Right ventricle myocardium inferior (tissue), 1 donor: Measurements from ENCODE around the gene ASCL2. TPM values are rescaled to one million over a fixed set of nuclear protein-coding genes. Genes with fewer than 3 reads are reported as not detected.
A peak's percentile ranks its signal among the peaks of the same experiment; 100 is the strongest.
"Not testable (repeated sequence)": the region's sequence is repeated elsewhere in the genome, so short reads cannot be mapped to it uniquely, and the experiment has no call there.

Experiments
- ATAC-seq: fragments of 200-7000 bp; cut with Tn5 transposase; one replicate; pipeline ENCODE4 v1.9.1; 2020; ENCODE audit warnings: mild to moderate bottlenecking, moderate library complexity
- DNase-seq: peaks from one replicate; pipeline ENCODE4 v3.0.0; 2021; ENCODE audit errors: missing footprints
- intact Hi-C: fragments of 100-400 bp; cut with DNase I; formaldehyde crosslinking; loops from one replicate; pipeline ENCODE4 v1.11.0; 2022
- total RNA-seq: library from RNA; stranded (reverse); fragmentation: NEBNext Ultra II Directional; extraction: Animal tissue kit (Norgen Biotek cat#: 25700); gene quantifications from one replicate; pipeline ENCODE4 v1.2.1, GENCODE V29; 2021
- donor health status: DM: no; HTN: yes; CAD: no; lungs with severe emphysema.

The ASCL2 gene
- total RNA-seq, 1 donor from 2014 or later, result 0.24 TPM

DNA sequence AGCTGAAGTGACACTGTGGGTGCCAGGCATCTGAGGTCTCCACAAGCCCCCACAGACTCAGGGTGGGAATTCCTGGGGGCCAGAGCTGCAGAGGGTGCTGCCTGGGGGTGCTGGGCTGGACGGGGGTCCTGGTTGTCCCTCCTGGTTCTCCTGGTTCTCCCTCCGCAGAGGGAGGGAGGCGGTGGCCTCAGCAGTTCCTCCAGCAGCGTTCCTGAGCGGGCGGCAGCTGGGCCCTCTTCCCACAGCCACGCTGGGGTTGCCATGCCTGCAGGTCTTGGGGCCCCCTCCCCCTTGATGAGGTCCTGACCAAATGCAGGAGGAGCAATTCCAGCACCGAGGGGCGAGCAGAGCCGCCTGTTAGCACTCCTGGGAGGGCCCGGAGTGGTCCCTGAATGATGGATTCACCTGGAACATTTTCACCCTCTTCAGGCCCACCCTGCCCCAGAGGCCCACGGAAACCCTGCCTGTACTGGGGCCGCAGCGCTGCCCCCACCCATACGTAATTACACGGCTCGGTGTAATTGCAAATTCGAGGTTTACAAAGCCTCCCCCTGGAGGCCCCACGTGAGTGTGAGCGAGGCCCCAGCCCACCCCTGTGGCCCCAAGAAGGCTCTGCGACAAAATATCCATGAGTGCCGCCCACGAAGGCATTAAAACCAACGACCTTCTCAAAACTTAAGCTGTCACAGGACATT is 30.7 kb upstream of the ASCL2 start:
- intact Hi-C loops, result loop anchor here (10.0 kb wide), 1 partner anchor 594 kb away; no protein-coding TSS in a partner anchor
- ATAC-seq (no peak), DNase-seq (no peak)

- intact Hi-C loops, result loop anchor here (10.0 kb wide), 1 partner anchor 594 kb away; no protein-coding TSS in a partner anchor
- DNase-seq (no peak), ATAC-seq (no peak)
Observed at GRCh38 chr11:2300290-2300935, 30.0 kb upstream of the ASCL2 start.

GRCh38 chr11:2299773-2300172 is 29.4 kb upstream of the ASCL2 start:
- DNase-seq (no peak), ATAC-seq (no peak)
- intact Hi-C loops, result loop anchor here (10.0 kb wide), 1 partner anchor 595 kb away; no protein-coding TSS in a partner anchor

GRCh38 chr11:2298795-2299761 is 28.7 kb upstream of the ASCL2 start:
- intact Hi-C loops, result no loop called here
- no peak for DNase-seq
- no peak for ATAC-seq

DNA sequence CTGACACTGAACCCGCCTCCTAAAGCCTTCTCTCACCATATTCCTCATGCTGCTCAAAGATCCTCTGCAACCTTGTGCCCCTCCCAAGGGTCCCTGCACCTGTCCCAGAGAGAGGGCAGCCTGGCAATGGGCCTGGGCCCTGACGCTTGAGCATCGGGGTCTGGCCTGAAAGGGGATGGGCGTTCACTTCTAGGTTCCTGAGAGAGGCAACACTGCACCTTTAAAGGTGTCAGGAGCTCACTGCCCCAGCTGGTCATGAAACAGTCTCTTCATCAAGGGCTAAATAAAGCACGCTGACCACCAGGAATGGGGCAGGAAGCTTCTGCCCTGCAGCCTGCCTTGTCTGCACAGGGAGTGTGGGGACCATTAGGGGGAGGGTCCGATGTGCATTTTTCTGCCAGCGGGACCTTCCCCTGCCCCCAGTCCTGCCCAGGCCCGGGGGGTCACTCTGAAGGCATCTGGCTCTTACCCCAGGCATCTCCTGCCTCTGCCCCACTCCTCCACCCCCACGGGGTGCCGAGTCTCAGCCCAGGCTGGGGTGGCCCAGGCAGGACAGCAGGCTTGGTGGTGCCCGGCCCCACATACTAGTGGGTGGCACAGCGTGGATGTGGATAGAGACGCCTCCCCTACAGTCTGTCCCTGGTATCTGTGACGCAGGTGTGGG is 27.9 kb upstream of the ASCL2 start:
- no peak for ATAC-seq
- intact Hi-C loops, result no loop called here
- no peak for DNase-seq

DNA sequence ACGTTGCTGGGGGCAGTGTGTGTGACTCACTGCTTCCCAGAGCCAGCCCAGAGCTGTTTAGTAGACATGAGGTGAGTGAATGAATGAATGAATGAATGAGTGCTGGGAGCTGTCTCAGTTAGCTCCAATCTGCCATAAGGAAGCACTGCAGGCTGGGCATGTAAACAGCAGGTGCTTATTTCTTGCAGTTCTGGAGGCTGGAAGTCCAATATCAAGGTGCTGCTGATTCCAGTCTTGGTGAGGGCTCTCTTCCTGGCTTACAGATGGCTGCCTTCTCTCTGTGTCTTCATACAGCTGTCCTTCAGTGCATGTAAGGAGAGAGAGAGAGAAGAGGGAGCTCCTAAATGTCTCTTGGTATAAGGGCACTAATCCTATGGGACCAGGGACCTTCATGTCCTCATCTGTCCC is 27.2 kb upstream of the ASCL2 start:
- ATAC-seq (no peak), DNase-seq (no peak)
- intact Hi-C loops, result no loop called here

DNA sequence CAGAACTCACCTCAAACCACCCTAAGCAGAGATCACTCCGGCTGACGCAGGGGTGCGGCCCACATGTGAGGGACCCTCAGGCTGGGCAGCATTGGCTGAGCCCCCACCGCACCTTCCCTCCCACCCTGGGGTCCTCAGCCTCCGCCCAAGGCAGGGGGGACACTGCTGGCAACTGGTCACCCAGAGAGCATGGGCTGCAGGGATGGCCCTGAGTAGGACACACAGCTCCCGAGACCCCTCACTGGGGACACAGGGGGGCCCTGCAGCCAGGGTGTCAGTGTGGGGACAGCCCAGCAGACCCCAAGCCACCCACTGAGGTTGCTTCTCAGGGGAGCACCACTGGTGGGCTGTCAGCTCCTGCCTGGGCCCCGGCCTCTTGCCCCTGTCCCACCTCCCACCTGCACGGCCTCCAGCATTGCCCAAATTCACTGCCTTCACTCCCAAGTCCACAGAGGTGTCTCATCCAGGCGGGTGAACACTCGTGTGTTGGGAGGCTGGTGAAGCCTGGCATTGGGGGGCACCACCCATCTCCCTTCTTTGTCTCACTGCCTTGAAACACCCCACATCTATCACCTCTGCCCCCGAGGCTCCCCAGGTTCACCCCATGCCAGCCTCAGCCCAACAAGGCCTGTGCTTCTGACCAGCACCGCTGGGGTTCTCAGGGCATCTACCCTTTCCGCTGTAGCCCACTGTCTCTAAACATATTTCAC is 26.7 kb upstream of the ASCL2 start:
- intact Hi-C loops, result no loop called here
- no peak for ATAC-seq

DNA sequence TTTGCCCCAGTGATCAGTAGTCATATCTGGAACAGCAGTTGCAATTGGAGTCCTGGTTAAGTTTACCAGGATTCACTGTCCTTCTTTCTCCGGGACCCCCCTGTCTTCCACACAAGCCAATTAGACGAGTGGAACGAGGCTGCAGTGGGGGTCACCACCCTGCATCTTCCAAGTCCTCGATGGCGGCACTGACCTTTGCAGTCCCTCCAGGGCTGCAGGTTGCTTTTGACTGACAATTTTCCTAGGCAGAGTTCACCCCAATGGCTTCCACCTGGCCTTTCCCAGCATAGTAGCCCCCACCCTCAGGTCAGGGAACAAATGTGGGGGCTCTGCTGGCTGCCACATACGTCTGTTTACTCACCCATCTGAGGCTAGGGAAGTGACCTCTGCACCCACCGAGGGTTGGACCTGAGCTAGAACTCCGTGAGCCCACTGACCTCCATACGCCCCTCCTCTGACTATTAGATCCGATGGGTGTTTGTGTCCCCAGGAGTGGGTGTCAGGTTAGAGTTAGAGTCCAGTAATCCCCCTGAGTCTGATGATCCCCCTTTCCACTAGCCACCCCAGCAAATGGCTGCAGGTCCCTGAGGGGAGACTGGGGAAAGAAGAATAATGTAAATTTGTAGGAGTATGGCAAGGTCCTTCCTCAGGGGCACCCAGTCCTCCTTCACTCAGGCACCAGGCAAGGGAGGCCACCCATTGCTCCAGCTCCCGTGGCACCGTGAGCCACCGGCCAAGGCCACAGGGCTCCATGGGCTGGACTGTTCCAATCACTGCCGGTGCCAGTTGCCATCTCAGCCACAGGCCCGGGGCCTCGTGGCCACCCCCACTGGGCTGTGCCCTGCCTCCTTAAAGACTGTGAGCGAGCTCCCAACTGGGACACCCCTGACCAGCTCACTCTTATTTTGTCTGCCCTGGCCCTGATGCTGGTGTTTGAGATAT is 25.9 kb upstream of the ASCL2 start:
- DNase-seq (no peak), ATAC-seq (no peak)
- intact Hi-C loops, result no loop called here

More for the DNA sequence above, 26.7 kb upstream of the ASCL2 start:
- no peak for DNase-seq

DNA sequence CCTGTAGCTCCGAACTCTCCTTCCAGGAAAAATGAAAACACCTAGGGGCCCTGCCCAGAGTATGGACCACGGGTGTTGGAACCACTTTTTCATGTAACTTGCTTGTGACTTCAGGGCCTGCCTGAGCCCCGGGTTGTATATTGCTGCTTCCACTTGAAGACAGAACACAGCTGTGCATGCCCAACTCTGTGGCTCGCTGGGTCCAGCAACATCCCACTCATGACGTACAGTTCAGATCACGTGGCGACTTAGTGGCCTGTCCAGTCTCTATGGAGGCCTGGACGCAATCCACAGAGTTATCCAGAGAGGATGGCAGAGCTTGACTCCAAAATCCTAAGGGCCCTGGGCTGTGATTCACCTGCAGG is 24.5 kb upstream of the ASCL2 start:
- no peak for ATAC-seq
- intact Hi-C loops, result no loop called here
- no peak for DNase-seq

- ATAC-seq (no peak), DNase-seq (peak; percentile 65)
- intact Hi-C loops, result no loop called here
Observed at GRCh38 chr11:2293984-2294925, 23.9 kb upstream of the ASCL2 start.

GRCh38 chr11:2293531-2293971 is 23.2 kb upstream of the ASCL2 start:
- ATAC-seq (no peak), DNase-seq (no peak)
- intact Hi-C loops, result no loop called here

GRCh38 chr11:2290351-2290841 is 20.0 kb upstream of the ASCL2 start:
- intact Hi-C loops, result no loop called here

GRCh38 chr11:2289859-2290258 is 19.5 kb upstream of the ASCL2 start:
- no peak for DNase-seq
- intact Hi-C loops, result no loop called here
- ATAC-seq, result no peak

More at GRCh38 chr11:2290351-2290841, 20.0 kb upstream of the ASCL2 start:
- no peak for DNase-seq
- no peak for ATAC-seq

- ATAC-seq (no peak), DNase-seq (no peak)
- intact Hi-C loops, result no loop called here
Observed at GRCh38 chr11:2289350-2289749, 19.0 kb upstream of the ASCL2 start.

DNA sequence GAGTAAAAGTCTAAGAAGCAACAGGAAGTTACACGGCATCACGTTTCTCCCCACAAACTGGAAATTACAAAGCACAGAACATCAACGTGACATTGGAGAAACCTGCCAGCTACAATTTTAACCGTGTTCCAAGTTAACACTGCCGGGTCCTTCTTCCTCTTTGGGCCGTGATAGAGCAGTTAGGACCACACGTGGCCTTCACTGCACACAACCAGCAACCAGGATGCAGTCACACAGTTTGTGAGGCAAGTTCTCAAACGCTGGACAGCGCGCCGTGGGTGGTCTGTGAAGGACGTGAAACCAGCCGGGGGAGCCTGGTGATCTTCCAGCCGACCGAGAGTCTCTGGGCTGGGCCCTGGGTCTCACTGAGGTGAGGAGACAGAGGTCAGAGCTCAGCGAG is 16.7 kb upstream of the ASCL2 start:
- intact Hi-C loops, result no loop called here
- DNase-seq, result no peak
- ATAC-seq, result no peak

DNA sequence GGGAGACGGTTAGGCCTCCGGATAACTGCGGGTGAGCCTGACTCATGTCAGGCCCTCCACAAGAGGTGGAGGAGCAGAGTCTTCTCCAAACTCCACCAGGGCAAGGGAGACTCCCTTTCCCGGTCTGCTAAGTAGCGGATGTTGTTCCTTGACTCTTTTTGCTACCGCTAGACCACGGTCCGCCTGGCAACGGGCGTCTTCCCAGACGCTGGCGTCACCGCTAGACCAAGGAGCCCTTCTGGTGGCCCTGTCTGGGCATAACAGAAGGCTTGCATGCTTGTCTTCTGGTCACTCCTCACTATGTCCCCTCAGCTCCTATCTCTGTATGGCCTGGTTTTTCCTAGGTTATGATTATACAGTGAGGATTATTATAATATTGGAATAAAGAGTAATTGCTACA is 16.0 kb upstream of the ASCL2 start:
- intact Hi-C loops, DNase-seq, ATAC-seq: not testable (repeated sequence)
